Esophagus muscularis mucosa (tissue), 2 donors: ENCODE data around the gene MRGPRX2.

Experiments
- POLR2A ChIP-seq: fragments of 450-650 bp; IDR thresholded peaks from one replicate; pipeline ENCODE4 v1.6.1; 2017; ENCODE audit warnings: antibody characterized with exemption, moderate library complexity, mild to moderate bottlenecking, low read depth
- POLR2AphosphoS5 ChIP-seq, 2 donors: sonication (generic); formaldehyde crosslinking; IDR thresholded peaks; one replicate each; pipeline ENCODE4 v1.6.1; 2017; ENCODE audit warnings: antibody characterized with exemption in 2 of 2

GRCh38 chr11:19049351-19049750, 11.2 kb downstream of the MRGPRX2 start:
- TF ChIP-seq POLR2A: no peak
- no peak for TF ChIP-seq POLR2AphosphoS5 (IDR thresholded peaks at IDR 0.05)
